ENCODE measurements around the gene IL6R.

IL6R gene

DNA sequence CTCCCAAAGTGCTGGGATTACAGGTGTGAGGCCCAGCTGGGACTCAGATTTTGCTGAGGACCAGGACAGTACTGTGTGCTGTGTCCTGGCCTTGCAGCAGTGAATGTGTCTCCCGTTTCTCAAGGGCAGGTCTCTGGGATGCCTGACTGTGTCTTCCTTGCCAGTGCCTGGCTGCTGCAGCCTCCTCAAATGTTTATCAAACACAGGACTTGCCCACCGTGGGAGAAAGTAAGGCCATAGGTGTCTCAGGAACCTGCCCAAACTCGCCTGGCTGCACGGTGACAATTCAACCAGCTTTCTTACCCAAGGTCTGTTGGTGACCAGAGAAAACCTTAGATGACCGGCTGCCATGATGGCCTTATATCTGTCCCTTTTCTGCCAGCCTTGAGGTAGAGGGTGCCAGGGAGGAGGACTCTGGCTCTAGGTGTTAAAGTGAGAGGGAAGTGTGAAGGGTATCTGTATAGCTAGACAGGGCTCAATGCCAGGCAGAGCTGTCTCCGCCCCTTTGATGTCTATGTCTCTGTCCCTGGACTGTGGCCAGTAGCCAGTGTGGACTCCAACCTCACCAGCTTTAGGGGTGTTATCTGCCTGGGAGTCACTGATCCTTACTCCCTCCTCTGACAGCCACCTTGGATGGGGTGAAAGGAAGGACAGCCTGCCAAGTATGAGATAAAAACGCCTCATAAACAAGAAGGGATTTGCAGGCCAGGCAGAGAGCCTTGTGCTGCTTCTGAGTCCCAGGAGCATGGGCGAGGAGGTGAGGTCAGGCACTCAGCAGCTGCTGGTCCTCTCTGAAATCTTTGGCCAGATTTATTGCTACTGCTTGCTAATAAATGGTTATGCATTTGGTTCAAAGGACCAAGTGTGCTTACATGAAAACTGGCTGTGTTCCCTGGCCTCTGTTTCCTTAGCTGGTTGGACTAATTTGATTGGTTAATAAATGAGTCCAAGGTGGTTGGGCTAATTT, 22.3 kb downstream of the IL6R start:
- no peak for DNase-seq

DNA sequence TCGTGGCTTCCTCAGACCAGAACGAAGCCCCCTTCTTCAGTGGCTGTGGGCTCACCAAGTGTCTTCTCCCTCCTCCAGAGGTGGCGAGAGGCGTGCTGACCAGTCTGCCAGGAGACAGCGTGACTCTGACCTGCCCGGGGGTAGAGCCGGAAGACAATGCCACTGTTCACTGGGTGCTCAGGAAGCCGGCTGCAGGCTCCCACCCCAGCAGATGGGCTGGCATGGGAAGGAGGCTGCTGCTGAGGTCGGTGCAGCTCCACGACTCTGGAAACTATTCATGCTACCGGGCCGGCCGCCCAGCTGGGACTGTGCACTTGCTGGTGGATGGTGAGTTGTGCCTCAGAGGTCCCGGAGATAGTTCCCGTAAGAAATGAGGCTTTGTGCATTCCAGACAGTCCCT, 24.0 kb downstream of the IL6R start:
- DNase-seq = no peak

- no peak for DNase-seq
These were observed 24.9 kb downstream of the IL6R start for GRCh38 chr1:154429841-154430611.

GRCh38 chr1:154430903-154431302, 25.8 kb downstream of the IL6R start:
- no peak for DNase-seq

- DNase-seq = no peak
These were observed 26.6 kb downstream of the IL6R start for GRCh38 chr1:154431586-154432373.

DNA sequence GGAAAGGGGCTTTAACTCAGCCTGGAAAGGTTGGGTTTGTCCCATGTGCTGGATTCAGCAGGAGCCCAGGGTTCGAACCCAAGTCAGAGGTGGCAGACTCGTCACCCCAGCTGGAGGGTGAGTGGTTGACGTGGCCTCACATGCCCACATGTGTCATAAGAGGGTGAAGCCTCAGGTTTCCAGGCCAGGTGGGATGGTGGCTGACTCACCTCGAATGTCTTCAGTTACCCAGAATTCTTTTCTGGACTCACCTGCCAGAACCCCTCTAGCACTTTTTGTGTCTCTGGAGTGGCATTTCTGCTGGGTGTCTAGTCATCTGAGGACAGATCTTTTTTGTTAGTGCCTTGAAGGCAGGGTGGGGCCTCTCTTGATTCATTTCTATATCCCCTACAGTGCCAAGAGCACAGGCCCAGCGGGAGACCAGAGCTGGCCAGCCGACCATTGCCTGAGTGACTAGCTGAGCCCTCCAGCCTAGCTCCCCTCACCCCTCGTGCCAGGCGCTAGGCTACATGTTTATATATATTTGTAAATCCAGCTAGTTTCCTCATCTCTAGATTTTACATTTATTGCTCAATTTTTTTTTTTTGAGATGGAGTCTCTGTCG, 28.1 kb downstream of the IL6R start:
- DNase-seq = no peak

- DNase-seq = no peak
These were observed 29.4 kb downstream of the IL6R start for GRCh38 chr1:154434346-154435085.

DNA sequence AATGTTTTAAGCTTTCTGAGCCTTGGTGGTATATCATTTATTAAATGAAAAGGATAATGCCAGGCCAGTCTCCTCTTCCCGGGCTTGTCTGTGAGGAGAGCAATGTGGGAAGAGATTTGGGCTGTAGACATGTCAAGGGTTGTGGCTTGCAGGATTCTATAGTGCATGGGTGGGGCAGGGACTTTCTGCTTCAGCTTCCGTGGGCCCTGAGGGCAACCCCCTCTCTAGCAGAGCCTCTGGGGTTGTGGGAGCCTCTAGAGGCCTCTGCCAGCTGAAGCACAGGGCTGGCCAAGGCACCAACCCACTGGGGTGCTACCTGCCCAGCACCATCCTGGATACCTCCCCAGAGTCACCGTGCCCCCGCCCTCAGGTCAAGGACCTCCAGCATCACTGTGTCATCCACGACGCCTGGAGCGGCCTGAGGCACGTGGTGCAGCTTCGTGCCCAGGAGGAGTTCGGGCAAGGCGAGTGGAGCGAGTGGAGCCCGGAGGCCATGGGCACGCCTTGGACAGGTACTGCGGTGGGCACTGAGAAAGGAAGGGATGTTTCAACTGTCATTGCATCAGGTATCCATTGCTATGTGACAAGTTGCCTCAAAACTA, 30.6 kb downstream of the IL6R start:
- DNase-seq = no peak

GRCh38 chr1:154436433-154436832, 31.3 kb downstream of the IL6R start:
- DNase-seq = no peak

DNA sequence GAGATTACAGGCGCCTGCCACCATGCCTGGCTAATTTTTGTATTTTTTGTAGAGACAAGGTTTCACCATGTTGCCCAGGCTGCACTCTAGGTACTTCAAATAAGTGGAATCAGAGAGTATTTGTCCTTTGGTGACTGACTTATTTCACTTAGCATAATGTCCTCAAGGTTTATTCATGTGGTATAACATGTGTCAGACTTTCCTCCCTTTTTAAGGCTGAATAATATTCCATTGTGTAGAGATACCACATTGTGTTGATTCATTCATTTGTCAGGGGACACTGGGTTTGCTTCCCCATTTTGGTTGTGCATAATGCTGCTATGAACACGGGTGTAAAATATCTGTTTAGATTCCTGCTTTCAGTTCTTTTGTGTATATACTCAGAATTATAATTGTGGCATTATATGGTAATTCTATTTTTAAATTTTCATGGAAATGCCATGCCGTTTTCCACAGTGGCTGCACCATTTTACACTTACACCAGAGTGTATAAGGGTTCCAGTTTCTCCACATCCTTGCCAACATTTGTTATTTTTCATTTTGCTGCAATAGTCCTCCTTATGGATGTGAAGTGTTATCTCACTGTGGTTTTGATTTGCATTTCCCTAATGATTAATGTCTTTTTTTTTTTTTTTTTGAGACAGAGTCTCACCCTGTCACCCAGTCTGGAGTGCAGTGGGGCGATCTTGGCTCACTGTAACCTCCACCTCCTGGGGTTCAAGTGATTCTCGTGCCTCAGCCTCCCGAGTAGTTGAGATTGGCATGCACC, 35.1 kb downstream of the IL6R start:
- no peak for DNase-seq

DNA sequence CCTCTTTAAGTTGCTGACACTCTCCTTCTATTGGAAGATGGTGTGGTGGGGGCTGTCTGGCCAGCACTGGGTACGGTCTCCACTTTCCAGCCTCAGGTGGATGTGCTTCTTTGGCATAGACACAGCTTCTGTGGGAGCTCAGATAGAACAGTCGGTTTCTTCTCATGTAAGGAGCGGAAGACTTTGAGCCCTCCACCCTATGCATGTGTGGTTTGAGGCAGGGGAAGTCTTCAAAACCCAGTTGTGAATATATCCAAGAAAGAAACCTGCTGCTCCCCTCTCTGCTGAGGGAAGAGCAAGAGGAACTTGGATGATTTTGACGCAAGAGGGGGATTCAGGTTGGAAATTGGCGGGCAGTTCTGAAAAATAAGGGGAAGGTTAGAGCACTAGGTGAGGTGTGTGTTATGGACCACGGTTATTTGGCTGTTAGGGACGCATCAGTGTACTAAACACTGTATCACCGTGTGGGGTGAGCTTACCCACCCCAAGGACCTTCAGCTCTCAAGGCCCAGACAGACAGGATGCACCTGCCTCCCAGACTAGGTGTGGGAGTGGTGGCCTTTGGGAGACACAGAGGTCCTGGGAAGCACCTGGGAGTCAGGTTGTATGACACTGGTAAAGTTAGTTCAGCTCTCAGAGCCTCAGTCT, 36.2 kb downstream of the IL6R start:
- no peak for DNase-seq

DNA sequence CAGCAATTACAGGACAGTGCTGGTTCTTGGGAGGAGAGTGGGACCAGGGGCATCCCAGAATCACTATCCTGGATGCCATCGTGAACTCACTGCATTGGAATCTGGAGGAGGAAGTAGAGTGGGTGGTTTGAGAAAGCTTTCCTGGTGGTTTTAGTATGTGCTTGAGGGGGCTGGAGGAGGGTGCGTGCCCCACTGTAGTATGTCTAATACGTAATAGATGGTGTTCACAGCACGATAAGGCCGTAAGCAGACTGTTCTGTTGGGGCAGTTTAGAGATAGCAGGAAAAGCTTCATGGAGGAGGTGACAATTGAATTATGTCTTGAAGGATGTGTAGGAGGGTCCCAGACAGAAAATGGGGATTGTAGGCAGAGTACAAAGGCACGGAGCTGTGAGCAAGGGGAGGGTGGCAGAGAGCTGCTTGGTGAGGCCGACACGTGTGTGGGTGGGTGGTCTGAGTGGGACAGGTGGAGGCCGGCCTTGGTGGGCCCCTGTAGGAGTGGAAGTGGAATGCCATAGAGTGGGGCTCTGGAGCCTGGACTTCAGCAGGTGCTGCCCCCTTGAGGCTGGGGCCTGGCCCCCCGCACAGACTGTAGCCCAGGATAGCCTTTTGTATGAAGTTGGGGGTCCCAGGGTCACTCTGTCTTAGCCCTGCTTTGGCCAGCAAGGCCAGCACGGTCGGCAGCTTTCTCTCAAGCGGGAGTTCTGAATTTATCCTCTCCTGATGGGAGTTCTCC, 37.0 kb downstream of the IL6R start:
- no peak for DNase-seq

GRCh38 chr1:154443274-154444013, 38.3 kb downstream of the IL6R start:
- no peak for DNase-seq

GRCh38 chr1:154445040-154445472, 39.9 kb downstream of the IL6R start:
- DNase-seq = no peak

DNA sequence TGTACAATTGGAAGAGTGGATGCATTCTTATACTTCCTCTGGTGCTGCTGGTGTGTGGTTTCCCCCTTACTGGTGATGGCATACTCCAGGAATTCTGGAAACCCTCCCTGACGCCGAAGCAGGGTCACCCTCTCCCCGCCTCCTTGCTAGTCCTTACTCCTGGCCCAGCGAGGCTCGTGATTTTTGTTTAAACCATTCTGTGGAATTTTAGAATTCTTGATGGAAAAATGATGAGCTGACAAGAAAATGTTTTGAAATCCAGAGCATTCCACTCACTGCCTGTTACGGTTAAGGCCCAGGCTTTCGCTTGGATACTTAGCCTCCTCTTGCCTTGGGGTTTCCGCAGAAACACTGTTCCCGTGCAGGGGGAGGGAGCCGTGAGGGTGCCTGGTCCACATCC, 41.1 kb downstream of the IL6R start:
- no peak for DNase-seq

DNA sequence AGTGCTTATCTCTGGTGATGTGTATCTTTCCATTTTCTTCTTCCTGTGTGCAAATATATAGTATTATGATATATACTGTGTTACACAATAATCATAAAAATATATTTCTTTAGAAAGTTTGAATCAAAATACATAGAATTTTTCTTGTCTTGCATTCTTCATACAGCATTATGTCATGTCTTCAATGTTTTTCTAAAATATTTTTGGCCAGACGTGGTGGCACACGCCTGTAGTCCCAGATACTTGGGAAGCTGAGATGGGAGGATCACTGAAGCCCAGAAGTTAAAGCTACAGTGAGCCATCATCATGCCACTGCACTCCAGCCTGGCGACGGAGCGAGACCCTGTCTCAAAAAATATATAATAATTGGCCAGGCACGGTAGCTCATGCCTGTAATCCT, 41.6 kb downstream of the IL6R start:
- no peak for DNase-seq

- DNase-seq = no peak
These were observed 43.2 kb downstream of the IL6R start for GRCh38 chr1:154448331-154448811.

GRCh38 chr1:154453161-154453560, 48.0 kb downstream of the IL6R start:
- DNase-seq = no peak

All from NCI-H187 treated with DMSO at 0.1 percent for 48 hours (cell line).